Lung (tissue), 12 donors: ENCODE measurements around the gene ATP11B. TPM values are rescaled to one million over a fixed set of nuclear protein-coding genes. Genes with fewer than 3 reads are reported as not detected.
A peak's percentile ranks its signal among the peaks of the same experiment; 100 is the strongest.

ENCODE experiments used
- ATAC-seq: fragments of 200-7000 bp; cut with Tn5 transposase; one replicate; pipeline ENCODE4 v1.9.1; 2020; ENCODE audit warnings: moderate number of reproducible peaks; ENCODE audit not compliant: insufficient read depth, low FRiP score
- DNase-seq, 3 donors: peaks; one replicate each; pipeline ENCODE4 v3.0.0-alpha.2; 2013 to 2017
- H3K27ac ChIP-seq, 2 donors: one replicate each; pipeline ENCODE4 v1.5.1; 2013; ENCODE audit warnings: mild to moderate bottlenecking in 2 of 2, moderate library complexity in 2 of 2, control low read depth in 1 of 2, inconsistent platforms in 1 of 2, low read depth in 1 of 2, low read length in 1 of 2
- H3K27me3 ChIP-seq, 3 donors: one replicate each; pipeline ENCODE4 v1.5.1; 2013; ENCODE audit warnings: low read length in 2 of 3; ENCODE audit not compliant: control insufficient read depth in 3 of 3, insufficient read depth in 3 of 3
- H3K36me3 ChIP-seq, 4 donors: one replicate each; pipeline ENCODE4 v1.5.1; 2013; ENCODE audit warnings: low read length in 4 of 4, mild to moderate bottlenecking in 1 of 4, moderate library complexity in 1 of 4; ENCODE audit not compliant: control insufficient read depth in 4 of 4, insufficient read depth in 4 of 4
- H3K4me1 ChIP-seq, 5 donors: one replicate each; pipeline ENCODE4 v1.5.1; 2013; ENCODE audit warnings: low read length in 5 of 5, mild to moderate bottlenecking in 2 of 5, moderate library complexity in 1 of 5; ENCODE audit not compliant: control insufficient read depth in 5 of 5, insufficient read depth in 5 of 5
- H3K4me3 ChIP-seq: one replicate; pipeline ENCODE4 v1.5.1; 2013; ENCODE audit warnings: mild to moderate bottlenecking, control low read depth, moderate library complexity
- H3K9ac ChIP-seq, 2 donors: one replicate each; pipeline ENCODE4 v1.5.1; 2013; ENCODE audit warnings: low read length in 2 of 2, control low read depth in 1 of 2; ENCODE audit not compliant: insufficient read depth in 1 of 2
- H3K9me3 ChIP-seq, 4 donors: one replicate each; pipeline ENCODE4 v1.5.1; 2013; ENCODE audit warnings: low read length in 3 of 4, mild to moderate bottlenecking in 1 of 4, moderate library complexity in 1 of 4; ENCODE audit not compliant: control insufficient read depth in 4 of 4, insufficient read depth in 3 of 4
- WGBS, 2 donors: extraction: QIAGEN DNeasy Blood & Tissue Kit; methylation state at CpG; one replicate each; pipeline ENCODE4 v1.1.7; 2013; 5-methylcytosine and 5-hydroxymethylcytosine counted together
- polyA plus RNA-seq, 2 donors: library from polyadenylated mRNA; stranded (reverse); fragments of 200-250 nt; gene quantifications; one replicate each; pipeline ENCODE4 v1.2.1, GENCODE V29; 2013
- total RNA-seq, 2 donors: library from RNA; depleted of rRNA in 1 of 2; stranded (reverse); fragments of >200 nt in 1 of 2; gene quantifications; one replicate each; pipeline ENCODE4 v1.2.1, GENCODE V29; 2014 to 2021
- TF ChIP-seq, protein P1 (sequence below): IDR thresholded peaks from 2 replicates; pipeline ENCODE4 v1.5.1; 2012; ENCODE audit warnings: mild to moderate bottlenecking; ENCODE audit errors: control extremely low read depth, extremely low read depth
- donor health status: control.
- donor health status: control.
- donor health status: Bipolar disorder and iron deficiency.
- donor health status: healthy.
- donor health status: DM: yes; HTN: yes; CAD: no.

Gene ATP11B
- total and polyA plus RNA-seq, 4 donors: 8.3 to 111 (median 39.7) TPM

DNA sequence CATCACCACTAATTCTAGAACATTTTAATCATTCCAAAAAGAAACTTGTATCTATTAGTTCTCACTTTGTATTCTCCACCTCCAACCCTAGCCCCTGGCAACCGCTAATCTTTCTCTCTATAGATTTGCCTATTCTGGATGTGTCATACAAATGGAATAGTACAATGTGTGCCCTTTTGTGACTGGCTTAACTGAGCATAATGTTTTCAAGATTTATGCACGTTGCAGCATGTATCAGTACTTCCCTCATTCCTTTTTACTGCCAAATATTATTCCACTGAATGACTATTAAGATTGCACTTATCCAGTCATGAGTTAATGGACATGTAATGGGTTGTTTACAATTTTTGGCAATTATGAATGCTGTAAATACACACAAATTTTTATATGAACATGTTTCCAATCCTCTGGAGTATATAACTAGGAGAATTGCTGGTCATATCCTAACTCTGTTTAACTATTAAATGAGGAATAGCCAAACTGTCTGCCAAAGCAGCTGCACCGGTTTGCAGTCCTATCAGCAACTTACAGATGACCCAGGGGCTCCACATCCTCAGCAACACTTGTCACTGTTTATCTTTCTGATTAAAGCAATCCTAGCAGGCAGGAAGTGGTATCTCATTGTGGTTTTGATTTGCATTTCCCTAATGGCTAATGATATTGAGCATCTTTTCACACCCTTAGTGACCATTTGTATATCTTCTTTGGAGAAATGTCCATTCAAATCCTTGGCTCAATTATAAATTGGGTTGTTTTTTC lies 144.2 kb downstream of the ATP11B start:
- ATAC-seq (no peak), DNase-seq (peak in 1 of 3 donors; percentile 27)
- Histone ChIP-seq H3K27me3 (no peaks in the 10 kb centered on the region), H3K4me3 (no peak overlapping the region), H3K27ac (no peak overlapping the region), H3K36me3 (no peaks in the 10 kb centered on the region), H3K9me3 (no peaks in the 10 kb centered on the region), H3K9ac (no peak overlapping the region), H3K4me1 (peaks cover 0 to 2% (median 0%) of the 10 kb centered on the region in 5 donors)
- WGBS, 2 donors: 59 to 66% methylated on average over 3 of the region's 3 CpGs
- TF ChIP-seq, protein P1, sequence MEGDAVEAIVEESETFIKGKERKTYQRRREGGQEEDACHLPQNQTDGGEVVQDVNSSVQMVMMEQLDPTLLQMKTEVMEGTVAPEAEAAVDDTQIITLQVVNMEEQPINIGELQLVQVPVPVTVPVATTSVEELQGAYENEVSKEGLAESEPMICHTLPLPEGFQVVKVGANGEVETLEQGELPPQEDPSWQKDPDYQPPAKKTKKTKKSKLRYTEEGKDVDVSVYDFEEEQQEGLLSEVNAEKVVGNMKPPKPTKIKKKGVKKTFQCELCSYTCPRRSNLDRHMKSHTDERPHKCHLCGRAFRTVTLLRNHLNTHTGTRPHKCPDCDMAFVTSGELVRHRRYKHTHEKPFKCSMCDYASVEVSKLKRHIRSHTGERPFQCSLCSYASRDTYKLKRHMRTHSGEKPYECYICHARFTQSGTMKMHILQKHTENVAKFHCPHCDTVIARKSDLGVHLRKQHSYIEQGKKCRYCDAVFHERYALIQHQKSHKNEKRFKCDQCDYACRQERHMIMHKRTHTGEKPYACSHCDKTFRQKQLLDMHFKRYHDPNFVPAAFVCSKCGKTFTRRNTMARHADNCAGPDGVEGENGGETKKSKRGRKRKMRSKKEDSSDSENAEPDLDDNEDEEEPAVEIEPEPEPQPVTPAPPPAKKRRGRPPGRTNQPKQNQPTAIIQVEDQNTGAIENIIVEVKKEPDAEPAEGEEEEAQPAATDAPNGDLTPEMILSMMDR: no peak

DNA sequence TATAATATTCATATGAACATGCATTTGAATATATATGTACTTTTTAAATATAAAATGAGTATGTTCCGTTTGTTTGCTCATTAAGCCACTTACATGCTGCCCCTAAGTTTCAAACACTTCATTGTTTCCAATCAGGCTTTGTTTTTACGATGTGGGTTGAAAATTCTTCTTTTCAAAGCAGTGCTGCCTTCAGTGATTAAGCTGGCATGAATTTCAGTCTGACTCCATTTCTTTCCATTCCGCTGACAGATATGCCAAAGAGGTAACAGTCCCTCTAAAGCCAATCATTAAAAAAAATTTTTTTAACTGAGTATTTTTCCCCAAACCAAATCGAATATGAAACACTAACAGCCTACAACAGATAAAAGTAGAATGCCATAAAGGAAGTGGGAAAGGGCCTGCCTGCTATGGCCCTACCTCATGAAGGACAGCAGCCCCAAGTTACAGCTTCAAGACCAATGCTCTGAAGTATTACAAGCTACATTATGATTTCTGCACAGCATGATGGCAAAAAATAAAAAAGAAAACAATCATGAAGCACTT lies 147.0 kb downstream of the ATP11B start:
- Histone ChIP-seq H3K9me3 (no peaks in the 10 kb centered on the region), H3K27ac (no peak overlapping the region), H3K9ac (no peak overlapping the region), H3K4me3 (no peak overlapping the region), H3K36me3 (peaks cover 0 to 9% (median 4%) of the 10 kb centered on the region in 4 donors), H3K4me1 (peaks cover 0 to 2% (median 0%) of the 10 kb centered on the region in 5 donors), H3K27me3 (no peaks in the 10 kb centered on the region)
- ATAC-seq (no peak), DNase-seq (no peak)
- 89 to 95% methylated on average over 4 of the region's 4 CpGs for WGBS, 2 donors
- TF ChIP-seq, protein P1: no peak

DNA sequence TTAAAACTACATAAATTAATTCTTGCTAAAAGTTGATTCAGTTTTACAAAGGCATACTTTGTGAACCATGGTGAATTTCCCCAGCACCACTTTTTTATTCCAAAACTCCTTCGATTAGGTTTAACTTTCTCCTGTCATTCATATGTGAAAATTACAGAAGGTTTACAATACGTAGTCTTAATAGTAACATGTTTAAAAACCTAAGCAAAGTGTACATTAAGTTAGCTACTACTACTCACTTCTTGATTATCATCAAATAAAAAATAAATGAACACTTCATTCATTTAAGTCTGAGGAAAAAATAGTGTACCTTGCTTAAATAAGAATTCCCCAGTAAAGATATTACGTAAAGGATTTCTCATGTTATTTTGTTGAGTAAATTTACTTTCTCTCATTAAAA lies 148.4 kb downstream of the ATP11B start:
- ATAC-seq (no peak), DNase-seq (no peak)
- 98 to 99% methylated on average over 3 of the region's 3 CpGs for WGBS, 2 donors
- Histone ChIP-seq H3K27me3 (no peaks in the 10 kb centered on the region), H3K36me3 (peaks cover 2 to 18% (median 7%) of the 10 kb centered on the region in 4 donors), H3K4me1 (peaks cover 0 to 2% (median 0%) of the 10 kb centered on the region in 5 donors), H3K27ac (no peak overlapping the region), H3K9me3 (no peaks in the 10 kb centered on the region), H3K4me3 (no peak overlapping the region), H3K9ac (no peak overlapping the region)
- TF ChIP-seq, protein P1: no peak
